CD1c-positive myeloid dendritic cell (primary cell): ENCODE results near the gene NR1D1.

Source experiments
- DNase-seq: peaks from one replicate; pipeline ENCODE4 v3.0.0-alpha.2; 2016; ENCODE audit errors: extremely low spot score

The NR1D1 gene

DNA sequence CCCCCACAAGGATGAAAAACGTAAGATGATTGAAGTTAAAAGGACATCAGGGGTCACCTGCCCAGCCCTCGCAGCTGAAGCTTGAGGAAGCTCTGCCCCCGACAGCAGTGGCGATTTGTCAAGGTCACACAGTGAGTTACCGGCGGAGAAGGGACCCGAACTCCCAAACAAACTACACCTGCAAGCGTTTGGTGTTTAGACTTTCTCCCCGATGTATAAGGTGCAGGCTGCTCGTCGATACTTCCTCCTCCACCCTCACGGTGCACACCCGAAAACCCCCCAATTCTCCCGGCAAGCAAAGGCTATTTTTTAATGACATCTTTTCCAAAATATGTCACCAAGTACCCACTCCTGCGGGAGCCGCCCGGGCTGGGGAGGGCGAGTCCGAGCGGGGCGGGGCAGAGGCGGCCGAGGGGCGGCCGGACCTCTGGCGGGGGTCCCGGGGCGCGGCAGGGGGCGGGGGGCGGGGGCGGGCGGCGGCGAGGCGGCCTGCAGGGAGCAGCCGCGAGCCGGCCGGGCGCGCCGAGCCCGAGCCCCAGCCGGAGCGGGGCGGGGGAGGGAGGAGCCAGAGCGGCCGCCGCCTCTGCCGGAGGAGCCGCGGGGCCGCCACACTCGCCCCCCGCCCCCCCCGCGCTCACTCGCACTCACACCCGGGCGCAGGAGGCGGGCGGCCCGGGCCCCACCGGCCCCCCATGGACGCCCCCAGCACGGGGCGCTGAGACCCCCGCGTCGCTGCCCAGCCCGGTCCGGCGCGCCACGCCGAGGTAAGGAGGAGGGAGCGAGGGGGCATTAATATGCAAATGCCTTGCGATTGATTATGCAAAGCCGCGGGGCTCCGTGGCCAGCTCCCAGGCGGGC lies 37.8 kb downstream of the NR1D1 start, which contains the start of gene THRA:
THRA (plus strand) TSS at position 637 of the 858 bp plus-strand sequence. CDS start 11,524 bp downstream, outside the sequence.
- peak; percentile 82 for DNase-seq

DNA sequence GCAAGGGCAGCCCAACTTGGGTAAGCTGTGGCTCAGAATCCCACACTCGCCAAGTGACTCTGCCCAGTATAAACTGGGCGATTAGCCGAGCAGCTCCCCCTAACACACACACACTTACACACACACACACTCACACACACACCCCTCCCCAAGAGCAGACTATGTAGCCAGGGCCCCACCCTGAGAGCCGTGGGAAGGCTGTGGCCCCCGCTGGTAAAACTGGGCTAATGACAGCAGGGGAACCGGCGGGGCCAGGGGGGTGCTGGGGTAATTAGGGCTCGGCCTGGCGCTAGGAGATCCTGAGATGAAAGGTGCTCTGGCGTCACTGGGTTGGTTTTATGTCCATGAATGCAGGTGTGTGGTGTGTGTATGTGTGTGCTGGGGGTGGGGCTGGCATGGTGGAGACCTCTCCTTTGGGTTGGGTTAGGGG lies 38.8 kb downstream of the NR1D1 start:
- DNase-seq: no peak

DNA sequence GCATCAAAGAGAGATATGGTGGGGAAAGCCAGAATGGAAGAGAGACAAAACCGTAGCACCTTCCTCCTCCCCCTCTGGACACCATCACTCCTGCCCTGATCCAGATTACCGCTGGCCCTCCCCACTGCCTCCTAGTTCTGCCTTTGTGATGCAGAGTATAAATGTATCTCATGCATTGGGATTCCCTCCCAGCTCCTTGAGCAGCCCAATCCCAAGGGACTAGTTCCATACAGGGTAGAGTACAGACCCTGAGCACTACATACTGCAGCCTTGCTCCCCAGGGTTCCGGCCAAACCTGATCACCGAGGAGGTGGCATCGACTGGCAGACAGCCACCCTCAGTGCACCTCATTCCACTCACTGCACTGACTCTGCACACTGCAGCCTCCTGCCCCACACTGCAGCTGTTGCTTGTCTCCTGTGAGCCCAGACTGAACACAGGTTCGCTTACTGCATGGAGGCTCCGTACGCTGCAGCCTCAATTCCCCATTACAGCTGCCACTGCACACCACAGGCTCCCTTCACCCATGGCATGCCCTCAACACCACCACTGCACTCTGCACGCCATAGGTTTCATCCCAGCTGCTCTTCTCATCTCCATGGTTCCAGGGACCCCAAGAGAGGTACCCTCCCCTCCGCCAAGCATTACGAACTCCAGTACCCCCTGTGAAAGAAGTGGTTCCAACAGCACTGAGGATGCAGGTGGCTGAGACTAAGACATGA lies 39.3 kb downstream of the NR1D1 start:
- no peak for DNase-seq

DNA sequence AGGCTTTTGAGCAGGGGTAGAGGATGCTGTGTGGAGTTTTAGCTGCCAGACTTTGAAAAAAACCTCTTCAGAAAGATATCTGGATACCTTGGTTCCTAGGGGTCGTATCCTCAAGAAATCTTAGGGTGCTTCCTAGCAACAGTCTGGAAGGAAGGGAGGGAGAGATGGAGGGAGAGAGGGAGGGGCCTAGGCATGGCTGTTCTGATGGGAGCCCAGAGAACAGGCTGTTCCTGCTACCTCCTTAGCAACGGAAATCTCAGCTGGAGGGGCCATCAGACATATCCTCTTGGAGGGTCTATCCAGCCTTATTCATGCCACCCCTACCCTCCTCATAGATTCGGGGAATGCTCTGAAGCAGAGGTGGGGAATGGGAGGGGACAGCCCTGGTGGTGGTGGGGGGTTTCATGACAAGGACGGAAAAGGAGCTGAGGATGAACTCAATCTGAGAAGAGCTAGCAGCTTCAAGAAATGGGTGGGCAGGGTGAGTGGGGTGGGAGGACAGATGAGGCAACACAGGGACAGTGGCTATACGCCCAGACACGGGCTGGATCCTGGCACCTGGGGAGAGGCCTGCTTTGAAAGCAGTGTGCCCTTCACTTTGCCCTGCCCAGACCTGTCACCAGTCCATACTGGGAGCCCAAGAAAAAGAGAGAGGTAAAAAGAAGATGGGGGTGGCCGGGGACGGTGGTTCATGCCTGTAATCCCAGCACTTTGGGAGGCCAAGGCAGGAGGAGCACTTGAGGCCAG lies 40.5 kb downstream of the NR1D1 start:
- DNase-seq: no peak

DNA sequence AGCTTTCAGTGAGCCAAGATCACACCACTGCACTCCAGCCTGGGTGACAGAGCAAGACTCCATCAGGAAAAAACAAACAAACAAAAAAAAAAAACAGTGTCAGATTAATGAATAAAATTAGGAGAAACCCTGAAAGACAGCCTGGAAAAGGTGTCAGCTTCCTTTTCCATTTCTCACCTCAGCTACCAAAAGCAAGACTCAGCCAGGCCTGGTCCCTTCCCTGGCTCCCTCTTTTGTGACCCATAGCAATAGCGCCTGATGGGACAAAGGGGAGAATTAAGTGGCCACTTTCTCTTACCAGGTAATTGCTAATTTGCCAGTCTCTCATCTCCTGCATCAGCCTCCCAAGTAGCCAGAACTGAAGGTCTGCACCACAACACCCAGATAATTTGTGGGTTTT lies 41.5 kb downstream of the NR1D1 start:
- no peak for DNase-seq

DNA sequence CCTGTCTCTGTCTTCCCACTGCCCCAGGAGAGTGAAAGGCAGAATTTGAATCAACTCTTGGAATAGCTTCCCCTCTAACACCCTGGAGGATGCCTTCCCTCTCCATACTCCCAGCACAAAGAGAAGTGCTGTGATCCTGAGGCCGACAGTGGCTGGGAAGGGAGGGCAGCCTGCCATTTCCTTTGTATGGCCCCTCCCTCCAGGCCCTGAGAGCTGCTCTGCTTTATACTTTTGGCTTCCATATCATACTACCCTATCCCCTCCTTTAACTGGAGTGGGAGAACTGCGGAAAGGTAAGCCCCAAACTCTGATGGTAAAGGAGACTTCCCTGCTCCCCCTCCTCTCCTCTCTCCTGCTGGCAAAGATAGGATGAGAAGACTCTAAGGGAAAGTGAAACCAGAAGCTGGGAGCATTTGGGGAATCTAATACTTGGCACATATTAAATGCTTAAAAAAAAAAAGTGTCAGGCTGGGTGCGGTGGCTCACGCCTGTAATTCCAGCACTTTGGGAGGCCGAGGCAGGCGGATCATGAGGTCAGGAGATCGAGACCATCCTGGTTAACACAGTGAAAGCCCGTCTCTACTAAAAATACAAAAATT lies 42.1 kb downstream of the NR1D1 start:
- no peak for DNase-seq

DNA sequence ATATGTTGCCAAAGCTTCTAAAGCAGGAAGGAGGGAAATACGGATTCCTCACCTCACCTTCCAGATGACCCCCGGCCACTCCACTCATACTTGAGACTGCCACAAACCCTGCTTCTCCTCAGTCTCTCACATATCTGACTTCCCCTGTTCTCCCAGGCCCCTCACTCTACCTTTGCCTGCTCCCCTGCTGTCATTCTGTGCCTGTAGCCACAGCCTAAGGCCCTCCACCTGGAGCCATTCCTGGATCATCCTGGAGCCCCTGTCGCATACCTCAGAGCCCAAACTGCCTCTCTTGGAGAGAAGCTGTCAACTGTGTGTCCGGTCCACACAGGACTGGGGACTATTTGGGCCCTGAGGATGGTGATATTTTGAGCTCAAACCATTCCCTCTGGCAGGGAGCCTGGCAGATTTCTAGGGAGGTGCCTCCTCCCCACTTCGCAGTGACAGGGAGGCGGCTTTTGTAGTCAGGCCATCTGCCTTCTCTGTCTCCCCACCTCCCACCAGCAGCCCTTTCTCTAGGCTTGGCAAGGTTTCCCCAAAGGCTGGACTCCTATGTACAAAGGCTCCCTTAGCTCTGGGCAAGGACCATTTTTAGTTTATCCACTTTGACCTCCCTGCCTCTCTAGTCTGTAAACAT lies 43.9 kb downstream of the NR1D1 start:
- DNase-seq: no peak
